Activated CD8-positive, alpha-beta memory T cell treated with anti-CD3 and anti-CD28 coated beads for 36 hours (primary cell): Measurements from ENCODE around the gene ABTB2. TPM values are rescaled to one million over a fixed set of nuclear protein-coding genes. Genes with fewer than 3 reads are reported as not detected.
"Not testable (repeated sequence)": the region's sequence is repeated elsewhere in the genome, so short reads cannot be mapped to it uniquely, and the experiment has no call there.

Experiments used
- CTCF ChIA-PET: fragments of 350-600 bp; sonication (Branson Sonifier 250); formaldehyde crosslinking; loops from one replicate; lab custom pipeline; 2021; ENCODE audit warnings: antibody characterized with exemption; lab: Charles Lee
- POLR2A ChIA-PET: fragments of 350-600 bp; sonication (Branson Sonifier 250); formaldehyde crosslinking; loops from one replicate; lab custom pipeline; 2021; ENCODE audit warnings: antibody characterized with exemption; lab: Charles Lee
- total RNA-seq, 2 experiments: library from RNA; stranded (reverse); gene quantifications; one replicate each; pipeline ENCODE4 v1.2.3, GENCODE V29; 2021

The ABTB2 gene
- total RNA-seq: 1 to 10 TPM; 6.1 to 6.2 TPM

- CTCF ChIA-PET: interaction anchor here (0.5 to 6.3 kb wide), 12 partner anchors 22 to 314 kb away, joined by 3 to 66 read pairs (median 6); no protein-coding TSS in a partner anchor
- POLR2A ChIA-PET: interaction anchor here (0.6 to 0.8 kb wide), 3 partner anchors 177 to 253 kb away, joined by 3 to 5 read pairs (median 4); no protein-coding TSS in a partner anchor
Observed at GRCh38 chr11:34357701-34358257, at the start of gene ABTB2. TSS of gene ABTB2 (minus strand) at chr11:34358010.

DNA sequence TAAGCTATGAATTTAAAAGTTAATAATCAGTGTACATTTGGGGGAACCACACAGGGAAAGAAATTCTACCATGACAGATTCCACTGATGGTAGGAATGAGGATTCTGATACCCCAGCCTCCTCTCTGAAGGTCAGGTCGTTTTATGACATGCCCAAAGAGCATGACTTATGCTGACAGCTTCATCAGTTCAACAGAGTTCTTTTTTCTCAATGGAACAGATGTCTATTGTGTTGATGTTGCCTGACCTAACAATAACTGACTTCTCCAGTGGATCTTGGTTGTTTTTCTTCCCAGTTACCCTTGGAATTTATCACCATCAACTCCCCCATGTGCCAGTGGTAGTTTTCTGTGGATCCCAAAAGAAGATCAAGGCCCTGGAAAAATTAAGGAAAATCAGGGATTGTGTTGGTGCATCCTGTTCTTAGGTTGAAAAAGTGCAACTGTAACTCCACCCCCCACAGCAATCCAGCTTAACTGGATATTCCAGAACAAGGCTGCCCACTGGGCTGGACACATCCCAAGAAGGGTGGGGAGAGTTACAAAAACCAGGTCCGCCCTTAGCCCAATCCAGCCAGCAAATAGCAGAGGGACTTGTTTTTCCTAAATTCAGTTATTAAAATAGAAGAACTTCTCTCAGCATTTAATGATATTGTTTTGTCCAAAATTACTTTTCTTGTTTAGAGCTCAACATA lies 49.5 kb upstream of the ABTB2 start:
- ChIA-PET CTCF (interaction anchor here (0.8 to 1.0 kb wide), 2 partner anchors 25 to 120 kb away, joined by 3 to 4 read pairs; no protein-coding TSS in a partner anchor), POLR2A (no interaction called here)

DNA sequence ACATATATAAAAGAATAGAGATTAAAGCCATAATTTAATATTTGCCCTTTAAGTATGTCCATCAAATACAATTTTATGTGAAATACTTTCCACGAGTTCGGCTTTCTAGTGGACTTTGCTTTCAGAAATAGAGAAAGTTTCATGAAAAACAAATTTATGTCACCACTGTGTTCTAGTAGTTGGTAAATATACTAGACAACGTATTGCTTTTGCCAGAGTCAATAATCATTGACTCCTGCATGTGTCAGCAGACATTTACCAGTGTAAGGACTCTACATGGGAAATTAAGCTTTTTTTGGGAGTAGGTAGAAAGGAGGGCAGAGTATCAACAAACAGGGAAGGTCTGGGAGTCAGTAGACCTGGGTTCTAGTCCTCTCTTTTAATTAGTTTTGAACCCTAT lies 48.6 kb upstream of the ABTB2 start:
- ChIA-PET POLR2A (no interaction called here), CTCF (interaction anchor here (0.8 kb wide), 1 partner anchor 24 kb away, joined by 3 read pairs; no protein-coding TSS in a partner anchor)

DNA sequence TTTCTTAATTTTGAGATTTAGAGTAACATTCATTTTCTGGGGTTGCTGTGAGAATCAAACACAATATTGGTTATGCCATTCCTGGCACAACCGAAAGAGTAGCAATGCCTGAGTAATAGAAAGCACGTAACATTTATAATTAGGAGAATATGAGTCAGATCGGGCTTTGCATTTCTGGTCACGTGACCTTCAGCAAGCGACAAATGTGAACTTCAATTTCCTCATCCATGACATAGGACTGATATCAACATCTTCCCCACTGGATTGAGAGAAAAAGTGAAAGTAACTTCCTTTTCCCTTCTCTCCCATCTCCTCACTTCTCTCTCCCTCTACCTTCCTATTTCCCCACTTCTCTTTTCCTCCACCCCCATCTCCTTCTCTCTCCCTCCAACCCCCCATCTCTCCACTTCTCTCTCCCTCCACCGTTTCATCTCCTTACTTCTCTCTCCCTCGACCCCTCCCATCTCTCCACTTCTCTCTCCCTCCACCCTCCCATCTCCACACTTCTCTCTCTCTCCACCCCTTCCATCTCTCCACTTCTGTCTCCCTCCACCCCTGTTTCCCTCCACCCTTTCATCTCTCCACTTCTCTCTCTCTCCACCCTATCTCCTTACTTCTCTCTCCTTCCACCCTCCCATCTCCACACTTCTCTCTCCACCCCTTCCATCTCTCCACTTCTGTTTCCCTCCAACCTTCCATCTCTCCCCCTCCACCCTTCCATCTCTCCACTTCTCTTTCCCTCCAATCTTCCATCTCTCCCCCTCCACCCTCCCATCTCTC lies 47.5 kb upstream of the ABTB2 start:
- ChIA-PET CTCF (no interaction called here), POLR2A (no interaction called here)

DNA sequence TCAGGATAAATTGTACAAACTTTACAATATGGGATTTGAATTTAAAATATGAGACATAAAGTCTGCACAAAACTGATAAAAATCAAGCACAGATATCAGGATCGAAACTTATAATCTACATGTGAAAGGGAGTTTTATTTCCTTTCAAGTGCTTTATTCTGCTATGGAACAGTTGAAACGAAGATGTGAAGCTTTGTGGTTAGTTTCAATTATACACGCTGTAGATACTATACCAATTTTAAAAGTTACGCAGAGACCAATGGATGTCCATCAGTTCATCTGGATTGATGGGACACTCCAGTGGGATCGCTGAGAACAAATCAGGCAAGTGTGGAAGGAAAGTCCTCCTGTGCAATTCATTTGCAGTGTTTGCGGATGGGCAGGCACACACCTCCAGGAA lies 46.5 kb upstream of the ABTB2 start:
- POLR2A ChIA-PET: no interaction called here
- CTCF ChIA-PET: no interaction called here

DNA sequence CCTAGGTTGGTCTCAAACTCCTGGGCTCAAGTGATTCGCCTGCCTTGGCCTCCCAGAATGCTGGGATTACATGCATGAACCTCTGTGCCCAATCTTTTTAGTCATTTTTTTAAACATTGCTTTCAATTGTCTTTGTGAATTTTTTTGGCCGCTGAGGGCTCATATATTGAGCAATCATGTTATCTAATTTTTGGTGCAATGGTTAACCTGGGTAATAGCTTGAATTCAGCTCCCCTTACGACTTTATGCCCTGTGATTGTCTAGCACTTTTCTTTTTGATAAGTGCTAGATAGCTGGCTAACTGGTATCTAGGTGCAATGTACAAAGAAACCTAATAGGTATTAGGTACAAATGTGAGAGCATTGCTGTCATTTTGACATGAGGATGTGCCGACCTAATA lies 45.6 kb upstream of the ABTB2 start:
- ChIA-PET CTCF (interaction anchor here (0.6 to 1.5 kb wide), 2 partner anchors 20 to 46 kb away, joined by 3 read pairs; partner anchors contain the start of gene ABTB2), POLR2A (no interaction called here)

DNA sequence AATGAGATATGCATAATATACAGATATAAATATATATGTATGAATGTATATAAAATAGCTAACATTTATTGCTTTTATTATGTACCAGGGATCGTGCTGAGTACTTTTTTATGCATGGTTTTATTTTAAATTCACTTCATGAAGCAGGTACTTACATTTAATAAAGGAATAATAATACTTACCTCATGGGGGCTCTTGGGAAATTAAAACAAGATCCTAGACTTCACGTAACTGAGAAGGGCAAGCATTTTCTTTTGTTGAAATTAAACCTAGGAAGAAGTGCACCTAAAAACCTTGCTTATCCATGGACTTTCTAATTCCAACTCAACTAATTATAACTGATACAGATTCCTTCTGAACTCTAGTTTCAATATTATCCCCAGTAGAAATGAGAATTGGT lies 40.0 kb upstream of the ABTB2 start:
- CTCF ChIA-PET: no interaction called here
- POLR2A ChIA-PET: no interaction called here

DNA sequence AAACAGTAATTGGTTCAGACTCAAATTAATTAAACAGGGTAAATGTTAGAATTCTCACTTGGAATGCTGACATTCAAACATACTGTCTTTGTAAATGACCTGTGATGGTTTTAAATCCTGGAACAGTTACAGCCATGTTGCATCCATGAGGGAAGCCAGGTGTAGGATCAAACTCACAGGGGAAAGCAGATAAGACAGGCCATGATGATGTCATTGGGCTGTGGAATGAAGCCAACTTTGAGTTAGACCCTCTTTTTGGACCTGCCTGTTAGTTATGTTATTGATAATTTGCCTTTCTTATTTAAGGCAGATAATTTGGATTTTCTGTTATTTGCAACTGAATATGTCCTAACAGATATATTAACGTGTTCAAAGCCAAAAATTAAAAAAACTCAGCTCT lies 39.3 kb upstream of the ABTB2 start:
- ChIA-PET POLR2A (no interaction called here), CTCF (no interaction called here)

DNA sequence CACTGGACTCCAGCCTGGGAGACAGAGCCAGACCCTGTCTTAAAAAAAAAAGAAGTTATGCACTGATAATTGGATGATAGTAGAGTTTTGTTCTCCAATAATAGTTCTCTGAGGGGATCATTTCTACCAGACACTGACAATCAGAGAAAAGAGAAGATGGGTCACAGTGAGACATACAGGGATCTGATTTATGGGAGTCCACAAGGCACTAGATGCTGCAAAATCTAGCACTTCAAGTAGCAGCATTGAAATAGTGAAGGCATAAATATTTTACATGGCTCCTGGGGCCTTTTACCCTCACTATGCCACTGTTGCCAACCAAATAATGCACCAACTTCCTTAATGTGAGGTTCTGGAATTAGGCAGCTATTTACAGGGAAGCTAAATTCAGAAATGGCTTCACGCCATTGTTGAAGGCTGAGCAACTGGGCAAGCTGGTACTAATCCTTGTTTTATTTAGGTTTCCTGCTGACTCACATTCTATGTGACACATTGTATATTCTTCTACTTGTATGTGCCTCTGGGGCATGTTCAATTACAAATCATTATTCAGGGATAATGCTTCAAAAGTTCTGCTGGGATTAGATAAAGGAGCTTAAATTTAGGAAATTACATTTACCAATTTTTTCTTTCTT lies 38.2 kb upstream of the ABTB2 start:
- CTCF ChIA-PET: no interaction called here

DNA sequence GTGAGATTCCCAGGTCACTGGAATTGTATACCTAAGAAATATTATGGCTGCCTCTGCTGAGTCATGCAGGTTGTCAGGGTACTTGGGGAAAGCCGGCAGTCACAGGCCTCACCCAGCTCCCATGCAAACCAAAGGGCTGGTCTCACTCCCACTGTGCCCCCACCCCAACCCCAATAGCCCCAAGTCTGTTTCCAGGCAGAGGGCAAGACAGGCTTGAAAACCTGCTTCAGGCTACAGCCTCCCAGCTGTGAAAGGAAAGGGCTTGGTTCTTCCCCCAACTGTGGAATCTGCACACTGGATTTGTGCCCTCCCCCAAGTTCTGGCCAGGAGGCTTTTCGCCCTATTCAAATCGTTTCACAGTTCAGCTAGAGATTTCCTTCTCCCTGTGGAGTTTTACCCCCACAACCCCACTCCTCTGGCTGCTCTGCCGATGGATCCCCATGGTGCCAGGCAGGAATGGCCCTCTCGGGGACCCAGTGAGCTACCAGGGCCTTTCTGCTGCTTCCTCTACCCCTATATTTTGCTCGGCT lies 37.0 kb upstream of the ABTB2 start:
- POLR2A ChIA-PET: no interaction called here
- CTCF ChIA-PET: no interaction called here

More for the DNA sequence above, 38.2 kb upstream of the ABTB2 start:
- POLR2A ChIA-PET: interaction anchor here (0.6 kb wide), 1 partner anchor 47 kb away, joined by 3 read pairs; no protein-coding TSS in a partner anchor

DNA sequence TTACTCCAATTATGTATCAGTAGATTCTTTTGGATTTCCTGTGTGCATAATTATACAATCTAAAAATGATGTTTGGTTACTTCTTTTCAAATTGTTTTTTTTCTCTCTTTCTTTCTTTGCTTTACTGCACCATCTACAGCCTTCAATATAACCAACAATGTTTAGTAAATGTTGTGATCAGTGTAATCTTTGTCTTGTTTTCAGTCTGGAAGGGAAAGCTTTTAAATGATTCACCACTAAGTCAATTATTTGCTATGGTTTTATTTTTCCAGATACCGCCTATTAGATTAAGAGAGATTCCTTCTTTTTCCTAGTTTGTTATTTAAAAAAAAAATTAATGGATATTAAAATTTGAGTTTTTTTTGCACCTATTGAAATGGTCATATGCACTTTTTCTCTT lies 29.8 kb upstream of the ABTB2 start:
- CTCF ChIA-PET: no interaction called here
- POLR2A ChIA-PET: no interaction called here

DNA sequence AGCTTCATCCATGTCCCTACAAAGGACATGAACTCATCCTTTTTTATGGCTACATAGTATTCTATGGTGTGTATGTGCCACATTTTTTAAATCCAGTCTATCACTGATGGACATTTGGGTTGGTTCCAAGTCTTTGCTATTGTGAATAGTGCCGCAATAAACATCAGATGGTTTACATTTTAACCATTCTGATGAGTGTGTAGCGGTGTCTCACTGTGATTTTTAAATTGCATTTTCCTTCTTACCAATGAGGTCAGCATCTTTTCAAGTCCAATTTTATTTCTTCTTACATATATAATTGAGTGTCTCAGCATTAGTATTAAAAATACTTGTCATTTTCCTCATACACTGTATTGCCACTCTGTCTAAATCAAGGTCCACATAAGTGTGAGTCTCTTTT lies 28.5 kb upstream of the ABTB2 start:
- CTCF ChIA-PET: interaction anchor here (0.7 kb wide), 1 partner anchor 95 kb away, joined by 3 read pairs; no protein-coding TSS in a partner anchor
- POLR2A ChIA-PET: not testable (repeated sequence)

- CTCF ChIA-PET: interaction anchor here (0.7 kb wide), 1 partner anchor 24 kb away, joined by 3 read pairs; no protein-coding TSS in a partner anchor
Observed at GRCh38 chr11:34382532-34383276, 24.9 kb upstream of the ABTB2 start.

GRCh38 chr11:34381775-34382174 lies 24.0 kb upstream of the ABTB2 start:
- CTCF ChIA-PET: interaction anchor here (0.7 kb wide), 1 partner anchor 25 kb away, joined by 3 read pairs; no protein-coding TSS in a partner anchor
- POLR2A ChIA-PET: no interaction called here

More at GRCh38 chr11:34382532-34383276, 24.9 kb upstream of the ABTB2 start:
- POLR2A ChIA-PET: no interaction called here

DNA sequence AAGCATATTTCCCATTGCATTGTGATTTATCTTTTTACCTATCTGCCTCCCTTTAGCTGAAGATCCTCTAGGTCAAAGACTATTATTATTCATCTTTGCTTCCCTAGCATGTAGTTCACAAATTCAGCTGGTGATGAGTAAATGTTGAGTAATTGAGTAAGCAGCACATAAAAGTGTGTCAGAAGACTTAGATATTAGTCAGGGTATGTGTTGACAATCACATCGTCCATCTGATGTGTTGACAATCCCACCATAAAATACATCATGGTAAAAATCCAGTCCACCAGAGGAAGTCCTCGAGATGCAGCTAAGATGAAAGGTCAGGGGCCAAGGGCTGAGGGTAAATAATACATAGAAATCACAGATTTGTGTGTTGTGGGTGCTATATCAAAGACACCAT lies 22.9 kb upstream of the ABTB2 start:
- POLR2A ChIA-PET: no interaction called here
- CTCF ChIA-PET: no interaction called here

- ChIA-PET CTCF (no interaction called here), POLR2A (no interaction called here)
Observed at GRCh38 chr11:34379539-34379938, 21.7 kb upstream of the ABTB2 start.

- CTCF ChIA-PET: no interaction called here
Observed at GRCh38 chr11:34379079-34379478, 21.3 kb upstream of the ABTB2 start.

GRCh38 chr11:34373727-34374126 lies 15.9 kb upstream of the ABTB2 start:
- CTCF ChIA-PET: no interaction called here
- POLR2A ChIA-PET: no interaction called here

More at GRCh38 chr11:34379079-34379478, 21.3 kb upstream of the ABTB2 start:
- POLR2A ChIA-PET: no interaction called here
